Mesenchymal stem cell (in vitro differentiated cells and primary cell): ENCODE measurements around the gene FOXN3.

Source experiments
- DNase-seq: peaks from one replicate; pipeline ENCODE4 v3.0.0-alpha.2; 2013
- H2AFZ ChIP-seq: one replicate; pipeline ENCODE4 v1.6.1; 2013; ENCODE audit warnings: low read depth, mild to moderate bottlenecking, control low read depth, inconsistent platforms, low read length, moderate library complexity
- H2AK5ac ChIP-seq: 2 replicates; pipeline ENCODE4 v1.6.1; 2013; ENCODE audit warnings: low read length, moderate library complexity, mild to moderate bottlenecking, inconsistent platforms; ENCODE audit not compliant: severe bottlenecking
- H2BK120ac ChIP-seq: one replicate; pipeline ENCODE4 v1.6.1; 2013; ENCODE audit warnings: low read depth, mild to moderate bottlenecking, inconsistent platforms, low read length, moderate library complexity
- H2BK12ac ChIP-seq, 2 experiments: one replicate each; pipeline ENCODE4 v1.6.1; 2013; ENCODE audit warnings: inconsistent platforms in 2 of 2, low read length in 2 of 2, mild to moderate bottlenecking in 2 of 2, moderate library complexity in 2 of 2, control low read depth in 1 of 2
- H2BK15ac ChIP-seq: one replicate; pipeline ENCODE4 v1.6.1; 2013; ENCODE audit warnings: mild to moderate bottlenecking, low read depth, inconsistent platforms; ENCODE audit not compliant: poor library complexity, severe bottlenecking
- H2BK5ac ChIP-seq: 2 replicates; pipeline ENCODE4 v1.6.1; 2013; ENCODE audit warnings: low read depth, mild to moderate bottlenecking, low read length, control low read depth, inconsistent platforms; ENCODE audit not compliant: poor library complexity, severe bottlenecking
- H3K14ac ChIP-seq, 2 experiments: one replicate each; pipeline ENCODE4 v1.6.1; 2013; ENCODE audit warnings: inconsistent platforms in 2 of 2, low read length in 2 of 2, control low read depth in 1 of 2, mild to moderate bottlenecking in 1 of 2, moderate library complexity in 1 of 2
- H3K18ac ChIP-seq, 2 experiments: one replicate each; pipeline ENCODE4 v1.6.1; 2013; ENCODE audit warnings: inconsistent platforms in 2 of 2, low read length in 2 of 2, control low read depth in 1 of 2, low read depth in 1 of 2, mild to moderate bottlenecking in 1 of 2
- H3K23ac ChIP-seq, 2 experiments: one replicate each; pipeline ENCODE4 v1.6.1; 2013; ENCODE audit warnings: inconsistent platforms in 2 of 2, low read length in 2 of 2, mild to moderate bottlenecking in 2 of 2, moderate library complexity in 2 of 2, control low read depth in 1 of 2
- H3K27ac ChIP-seq: 2 replicates; pipeline ENCODE4 v1.5.1; 2013; ENCODE audit warnings: mild to moderate bottlenecking, moderate library complexity, low read length, control low read depth, inconsistent platforms; ENCODE audit not compliant: poor library complexity, severe bottlenecking
- H3K27me3 ChIP-seq, 2 experiments: 2 replicates each; pipeline versions ENCODE4 v1.6.1 to v1.7.0; 2013; ENCODE audit warnings: low read length in 2 of 2, mild to moderate bottlenecking in 2 of 2, moderate library complexity in 2 of 2, control low read depth in 1 of 2, inconsistent platforms in 1 of 2; ENCODE audit not compliant: control insufficient read depth in 1 of 2, insufficient read depth in 1 of 2
- H3K36me3 ChIP-seq, 2 experiments: 2 replicates each; pipeline versions ENCODE4 v1.6.1 to v1.7.0; 2013; ENCODE audit warnings: low read length in 2 of 2, control low read depth in 1 of 2, inconsistent platforms in 1 of 2, low read depth in 1 of 2, mild to moderate bottlenecking in 1 of 2; ENCODE audit not compliant: insufficient read depth in 2 of 2, control insufficient read depth in 1 of 2
- H3K4ac ChIP-seq, 2 experiments: one replicate each; pipeline ENCODE4 v1.6.1; 2013; ENCODE audit warnings: inconsistent platforms in 2 of 2, low read length in 2 of 2, mild to moderate bottlenecking in 2 of 2, moderate library complexity in 2 of 2, control low read depth in 1 of 2, low read depth in 1 of 2
- H3K4me1 ChIP-seq: 2 replicates; pipeline ENCODE4 v1.6.1; 2013; ENCODE audit warnings: low read depth, low read length, control low read depth; ENCODE audit not compliant: control insufficient read depth, insufficient read depth
- H3K4me2 ChIP-seq: 2 replicates; pipeline ENCODE4 v1.6.1; 2013; ENCODE audit warnings: low read length, mild to moderate bottlenecking, inconsistent platforms; ENCODE audit not compliant: poor library complexity, severe bottlenecking
- H3K4me3 ChIP-seq, 2 experiments: 2 replicates each; pipeline versions ENCODE4 v1.5.1 to v1.7.0; 2013; ENCODE audit warnings: low read length in 2 of 2, mild to moderate bottlenecking in 2 of 2, control low read depth in 1 of 2, low read depth in 1 of 2; ENCODE audit not compliant: insufficient read depth in 1 of 2
- H3K79me1 ChIP-seq: replicated peaks from 2 replicates; pipeline ENCODE4 v1.6.1; 2013; ENCODE audit warnings: mild to moderate bottlenecking, control low read depth, low read length, inconsistent platforms; ENCODE audit not compliant: poor library complexity, severe bottlenecking
- H3K9ac ChIP-seq: 2 replicates; pipeline ENCODE4 v1.7.0; 2013; ENCODE audit warnings: mild to moderate bottlenecking, low read length, moderate library complexity
- H3K9me3 ChIP-seq: 2 replicates; pipeline ENCODE4 v1.7.0; 2013; ENCODE audit warnings: mild to moderate bottlenecking, low read length; ENCODE audit not compliant: control insufficient read depth
- H4K8ac ChIP-seq: one replicate; pipeline ENCODE4 v1.6.1; 2013; ENCODE audit warnings: inconsistent platforms, mild to moderate bottlenecking, low read length, moderate library complexity
- H4K91ac ChIP-seq: one replicate; pipeline ENCODE4 v1.6.1; 2013; ENCODE audit warnings: mild to moderate bottlenecking, low read length, inconsistent platforms
- WGBS: methylation state at CpG from one replicate; pipeline ENCODE4 v1.1.7; 2013; ENCODE audit warnings: mixed read lengths; 5-methylcytosine and 5-hydroxymethylcytosine counted together

Gene FOXN3

GRCh38 chr14:89259951-89260609 is 157.0 kb downstream of the FOXN3 start:
- Histone ChIP-seq H2AK5ac (no peak overlapping the region), H3K4me3 (no peak overlapping the region), H4K8ac (no peak overlapping the region), H3K23ac (no peak overlapping the region), H2BK5ac (no peak overlapping the region), H3K18ac (no peak overlapping the region), H2BK15ac (no peak overlapping the region), H3K4me1 (peaks cover 2% of the 10 kb centered on the region), H2BK120ac (no peak overlapping the region), H2BK12ac (no peak overlapping the region), H3K4ac (no peak overlapping the region), H3K4me2 (no peak overlapping the region), H3K79me1 (peaks cover 44% of the 10 kb centered on the region), H3K36me3 (peaks cover 6 to 7% of the 10 kb centered on the region in 2 experiments), H3K9me3 (no peaks in the 10 kb centered on the region), H3K9ac (no peak overlapping the region), H3K27me3 (no peaks in the 10 kb centered on the region), H2AFZ (no peak overlapping the region), H3K14ac (no peak overlapping the region), H3K27ac (no peak overlapping the region), H4K91ac (no peak overlapping the region)
- 83% methylated on average over 15 of the region's 15 CpGs for WGBS
- no peak for DNase-seq

DNA sequence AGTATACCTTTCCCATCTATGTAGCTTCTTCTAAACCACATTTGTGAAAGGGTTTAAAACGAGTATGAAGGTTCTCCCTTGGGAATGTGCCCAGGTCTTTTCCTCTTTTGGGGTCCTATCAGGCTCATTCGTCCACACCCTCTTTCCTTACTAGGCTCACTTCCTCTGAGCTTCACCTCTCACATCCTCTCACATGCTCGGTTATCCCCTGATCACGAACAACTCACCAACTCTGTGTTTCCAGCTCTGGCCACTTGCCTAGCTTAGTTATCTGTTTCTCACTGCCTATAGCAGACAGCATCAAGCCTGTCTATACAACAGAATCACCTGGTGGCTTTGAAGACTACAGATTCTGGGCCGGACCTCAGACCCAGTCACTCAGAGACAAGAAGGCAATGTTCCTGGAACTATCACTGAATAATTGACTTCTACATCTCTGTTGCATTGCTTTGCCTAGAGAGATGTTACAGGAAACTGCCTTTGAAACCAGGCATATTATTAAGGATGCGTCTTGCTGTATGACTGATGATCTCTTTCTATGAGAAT is 158.2 kb downstream of the FOXN3 start:
- no peak overlapping the region for H3K4ac ChIP-seq
- no peak overlapping the region for H3K4me2 ChIP-seq
- H3K79me1 ChIP-seq: peaks cover 48% of the 10 kb centered on the region
- H3K9ac ChIP-seq: no peak overlapping the region
- no peak overlapping the region for H2BK120ac ChIP-seq
- no peak overlapping the region for H2AK5ac ChIP-seq
- H4K8ac ChIP-seq: no peak overlapping the region
- H3K18ac ChIP-seq: no peak overlapping the region
- H3K23ac ChIP-seq: no peak overlapping the region
- H3K9me3 ChIP-seq: no peaks in the 10 kb centered on the region
- H3K36me3 ChIP-seq: peaks cover 6 to 7% of the 10 kb centered on the region in 2 experiments
- 89% methylated on average over 6 of the region's 6 CpGs for WGBS
- H2BK12ac ChIP-seq: no peak overlapping the region
- H2BK5ac ChIP-seq: no peak overlapping the region
- no peak overlapping the region for H2BK15ac ChIP-seq
- H3K4me1 ChIP-seq: peaks cover 2% of the 10 kb centered on the region
- H2AFZ ChIP-seq: no peak overlapping the region
- H4K91ac ChIP-seq: no peak overlapping the region
- H3K27me3 ChIP-seq: no peaks in the 10 kb centered on the region
- no peak overlapping the region for H3K14ac ChIP-seq
- no peak overlapping the region for H3K4me3 ChIP-seq
- H3K27ac ChIP-seq: no peak overlapping the region
- DNase-seq: no peak

GRCh38 chr14:89256951-89257350 is 160.1 kb downstream of the FOXN3 start:
- Histone ChIP-seq H3K23ac (no peak overlapping the region), H3K14ac (no peak overlapping the region), H3K4me1 (peaks cover 2% of the 10 kb centered on the region), H3K4me2 (no peak overlapping the region), H4K8ac (no peak overlapping the region), H2BK5ac (no peak overlapping the region), H2BK15ac (no peak overlapping the region), H3K4me3 (no peak overlapping the region), H3K4ac (no peak overlapping the region), H2BK120ac (no peak overlapping the region), H4K91ac (no peak overlapping the region), H3K18ac (no peak overlapping the region), H3K79me1 (peaks cover 53% of the 10 kb centered on the region), H2AFZ (no peak overlapping the region), H3K36me3 (peaks cover 7 to 11% of the 10 kb centered on the region in 2 experiments), H3K27ac (no peak overlapping the region), H3K27me3 (no peaks in the 10 kb centered on the region), H2AK5ac (no peak overlapping the region), H3K9me3 (no peaks in the 10 kb centered on the region), H3K9ac (no peak overlapping the region), H2BK12ac (no peak overlapping the region)
- no peak for DNase-seq
- 100% methylated on average over 1 of the region's 1 CpG for WGBS

DNA sequence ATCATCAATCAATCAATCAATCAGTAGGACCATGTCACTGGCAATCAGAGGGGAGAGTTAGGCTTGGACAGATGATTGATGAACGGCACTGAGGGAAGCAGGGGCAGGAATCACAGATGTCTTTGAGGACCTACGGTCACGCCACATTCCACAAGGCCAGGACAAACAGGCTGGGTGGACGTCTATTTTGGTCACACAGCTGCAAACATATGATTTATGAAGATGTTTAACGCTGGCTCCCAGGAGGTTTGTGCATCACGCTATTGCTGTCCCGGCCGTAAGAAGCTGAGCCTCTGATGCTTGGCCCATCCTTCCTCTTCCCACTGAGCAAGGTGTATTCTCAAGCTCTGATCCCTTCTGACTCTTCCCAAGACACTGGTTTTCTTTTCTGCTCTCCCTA is 160.8 kb downstream of the FOXN3 start:
- Histone ChIP-seq H3K36me3 (peaks cover 7 to 11% of the 10 kb centered on the region in 2 experiments), H2AK5ac (no peak overlapping the region), H2BK5ac (no peak overlapping the region), H3K4me2 (no peak overlapping the region), H3K9ac (no peak overlapping the region), H4K8ac (no peak overlapping the region), H3K4ac (no peak overlapping the region), H3K27ac (no peak overlapping the region), H2BK15ac (no peak overlapping the region), H3K9me3 (no peaks in the 10 kb centered on the region), H3K18ac (no peak overlapping the region), H2AFZ (no peak overlapping the region), H3K79me1 (peaks cover 53% of the 10 kb centered on the region), H4K91ac (no peak overlapping the region), H3K4me1 (peaks cover 2% of the 10 kb centered on the region), H2BK12ac (no peak overlapping the region), H2BK120ac (no peak overlapping the region), H3K4me3 (no peak overlapping the region), H3K27me3 (no peaks in the 10 kb centered on the region), H3K23ac (no peak overlapping the region), H3K14ac (no peak overlapping the region)
- 56% methylated on average over 8 of the region's 8 CpGs for WGBS
- DNase-seq: no peak
